ENCODE measurements around the gene GNB1L.
"Not testable (repeated sequence)": the region's sequence is repeated elsewhere in the genome, so short reads cannot be mapped to it uniquely, and the experiment has no call there.

DNA sequence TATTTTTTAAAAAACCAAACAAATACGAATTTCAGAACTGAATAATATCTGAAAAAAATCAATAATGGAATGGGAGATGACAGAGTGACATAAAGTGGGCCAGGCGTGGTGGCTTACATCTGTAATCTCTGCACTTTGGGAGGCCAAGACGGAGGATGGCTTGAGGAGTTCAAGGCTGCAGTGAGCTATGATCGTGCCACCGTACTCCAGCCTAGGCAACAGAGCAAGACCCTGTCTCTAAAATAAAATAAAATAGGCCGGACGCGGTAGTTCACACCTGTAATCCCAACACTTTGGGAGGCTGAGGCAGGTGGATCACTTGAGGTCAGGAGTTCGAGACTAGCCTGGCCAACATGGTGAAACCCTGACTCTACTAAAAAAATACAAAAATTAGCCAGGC is 21.3 kb downstream of the GNB1L start:
- TF ChIP-seq EZH2 (IDR thresholded peaks at IDR 0.05; ENCODE audit: insufficient read depth, poor library complexity, severe bottlenecking); EZH2phosphoT487 (IDR thresholded peaks at IDR 0.05; ENCODE audit: insufficient read depth, low read depth): not testable (repeated sequence)

Data from GM23248 (cell line).